Amniotic stem cell (primary cell): ENCODE data around the gene DACT2.

ENCODE experiments used
- DNase-seq: peaks from one replicate; lab custom pipeline; 2025; lab: John Stamatoyannopoulos, UW

The DACT2 gene

GRCh38 chr6:168264593-168265335 lies 54.8 kb downstream of the DACT2 start:
- no peak for DNase-seq

GRCh38 chr6:168263351-168263905 lies 56.1 kb downstream of the DACT2 start:
- no peak for DNase-seq

- DNase-seq = no peak
Observed at GRCh38 chr6:168261234-168261633, 58.3 kb downstream of the DACT2 start.

- no peak for DNase-seq
Observed at GRCh38 chr6:168260420-168260987, 59.1 kb downstream of the DACT2 start.

- no peak for DNase-seq
Observed at GRCh38 chr6:168258795-168259194, 60.8 kb downstream of the DACT2 start.

- DNase-seq = no peak
Observed at GRCh38 chr6:168256940-168257339, 62.6 kb downstream of the DACT2 start.
